GM10266 (cell line): ENCODE data around the gene FAM135A.
A peak's percentile ranks its signal among the peaks of the same experiment; 100 is the strongest.

Source experiments
- DNase-seq: peaks from one replicate; pipeline ENCODE4 v3.0.0; 2012; ENCODE audit errors: extremely low spot score
- CTCF ChIP-seq: IDR thresholded peaks from 2 replicates; pipeline ENCODE4 v1.5.1; 2012; ENCODE audit warnings: mild to moderate bottlenecking, low read depth; ENCODE audit not compliant: control insufficient read depth, insufficient read depth; ENCODE audit errors: missing control alignments

The FAM135A gene

GRCh38 chr6:70503813-70504465 lies 90.6 kb downstream of the FAM135A start:
- no peak for TF ChIP-seq CTCF
- no peak for DNase-seq

DNA sequence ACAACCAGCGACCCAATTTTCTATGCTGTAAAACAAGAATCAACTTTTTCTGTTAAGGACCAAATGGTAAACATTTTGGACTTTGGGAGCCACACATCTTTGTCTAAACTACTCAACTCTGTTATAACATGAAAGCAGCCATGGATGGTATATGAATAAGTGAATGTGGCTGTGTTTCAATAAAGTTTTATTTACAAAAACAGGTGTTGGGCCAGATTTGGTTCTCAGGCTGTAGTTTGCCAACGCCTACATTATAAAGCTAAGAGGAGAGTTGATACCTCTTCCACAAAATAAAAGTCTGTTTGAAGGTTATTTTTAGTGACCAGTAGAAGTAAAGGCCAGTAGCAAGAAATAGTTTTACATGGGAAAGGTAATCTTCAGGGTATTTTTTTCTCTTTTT lies 93.0 kb downstream of the FAM135A start:
- DNase-seq: no peak
- TF ChIP-seq CTCF: no peak

- TF ChIP-seq CTCF: no peak
- no peak for DNase-seq
Observed at GRCh38 chr6:70507161-70507560, 93.9 kb downstream of the FAM135A start.

DNA sequence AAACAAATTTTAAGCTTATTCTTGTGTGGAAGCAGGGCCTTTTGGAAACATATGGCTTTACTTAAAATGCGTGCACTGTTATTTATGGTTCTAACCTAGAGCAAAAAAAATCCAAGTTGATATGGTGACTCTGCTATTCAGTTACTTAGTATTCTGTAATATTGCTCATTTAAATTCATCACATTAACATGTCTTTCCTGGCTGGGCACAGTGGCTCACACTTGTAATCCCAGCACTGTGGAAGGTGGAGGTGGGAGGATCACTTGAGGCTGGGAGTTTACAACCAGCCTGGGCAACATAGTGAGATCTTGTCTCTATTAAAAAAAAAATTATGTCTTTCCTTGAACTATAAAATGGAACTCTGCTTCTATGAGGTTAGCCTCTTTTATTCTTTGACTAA lies 95.6 kb downstream of the FAM135A start:
- no peak for DNase-seq
- TF ChIP-seq CTCF: no peak

- no peak for TF ChIP-seq CTCF
- DNase-seq: no peak
Observed at GRCh38 chr6:70510600-70510999, 97.3 kb downstream of the FAM135A start.

DNA sequence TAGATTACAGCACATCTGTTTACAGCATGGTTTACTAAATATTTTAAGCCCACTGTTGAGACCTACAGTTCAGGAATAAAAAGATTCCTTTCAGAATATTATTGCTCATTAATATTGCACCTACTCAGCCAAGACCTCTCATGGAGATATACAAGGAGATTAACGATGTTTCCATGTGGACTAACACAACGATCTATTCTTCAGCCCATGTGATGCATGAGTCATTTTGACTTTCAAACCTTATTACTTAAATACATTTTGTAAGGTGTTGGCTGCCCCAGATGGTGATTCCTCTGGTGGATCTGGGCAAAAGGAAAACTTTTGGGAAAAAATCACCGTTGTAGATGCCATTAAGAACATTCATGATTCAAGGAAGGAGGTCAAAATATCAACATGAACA lies 105.4 kb downstream of the FAM135A start:
- no peak for TF ChIP-seq CTCF
- DNase-seq: no peak

DNA sequence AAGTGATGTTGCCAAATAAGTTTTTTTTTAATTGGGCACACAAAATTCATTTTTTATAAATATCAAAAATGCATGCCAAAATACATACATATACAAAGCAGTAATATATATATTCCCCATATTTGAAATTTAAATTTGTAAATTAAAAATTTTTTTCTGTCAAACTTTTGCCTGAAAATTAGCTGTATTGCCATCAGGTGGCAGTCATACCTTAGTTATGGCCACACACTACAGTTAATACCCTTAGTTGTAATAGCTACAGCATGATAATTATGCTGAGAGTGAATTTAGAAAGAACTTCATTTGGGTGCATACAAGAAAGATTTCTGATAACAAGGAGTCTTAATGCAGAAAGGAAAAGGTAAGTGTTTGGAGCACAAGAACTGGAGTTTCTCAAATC lies 107.3 kb downstream of the FAM135A start:
- DNase-seq: peak; percentile 6
- TF ChIP-seq CTCF: peak; percentile 43
